Loucy (cell line): Measurements from ENCODE around the gene PLCD3.

Experiments
- H2AFZ ChIP-seq: fragments of 200-600 bp; sonication (generic); 2 replicates; pipeline ENCODE4 v1.6.0; 2016; ENCODE audit warnings: antibody characterized with exemption, mild to moderate bottlenecking, low read length, moderate library complexity
- H3F3A ChIP-seq: fragments of 200-600 bp; 2 replicates; pipeline ENCODE4 v1.6.0; 2016; ENCODE audit warnings: antibody characterized with exemption, low read depth, mild to moderate bottlenecking
- H3K27me3 ChIP-seq: fragments of 200-600 bp; sonication (generic); 2 replicates; pipeline ENCODE4 v1.6.1; 2014; ENCODE audit warnings: low read length, mild to moderate bottlenecking; ENCODE audit not compliant: insufficient read depth, poor library complexity, severe bottlenecking
- H3K36me3 ChIP-seq: fragments of 200-600 bp; sonication (generic); 2 replicates; pipeline ENCODE4 v1.6.1; 2016; ENCODE audit warnings: low read length; ENCODE audit not compliant: insufficient read depth
- H3K4me1 ChIP-seq: fragments of 200-600 bp; sonication (generic); 2 replicates; pipeline ENCODE4 v1.5.1; 2014; ENCODE audit warnings: low read length, mild to moderate bottlenecking; ENCODE audit not compliant: insufficient read depth, poor library complexity, severe bottlenecking
- H3K4me2 ChIP-seq: fragments of 200-600 bp; sonication (generic); 2 replicates; pipeline ENCODE4 v1.6.0; 2014; ENCODE audit warnings: antibody characterized with exemption, low read length, low read depth, mild to moderate bottlenecking; ENCODE audit not compliant: poor library complexity, severe bottlenecking
- H3K4me3 ChIP-seq: fragments of 200-600 bp; sonication (generic); 2 replicates; pipeline ENCODE4 v1.5.1; 2014; ENCODE audit warnings: low read length, mild to moderate bottlenecking, mixed read lengths; ENCODE audit not compliant: poor library complexity, severe bottlenecking
- H3K79me2 ChIP-seq: fragments of 200-600 bp; sonication (generic); 2 replicates; pipeline ENCODE4 v1.6.1; 2014; ENCODE audit warnings: low read length; ENCODE audit not compliant: insufficient read depth
- H3K9ac ChIP-seq: fragments of 200-600 bp; sonication (generic); 2 replicates; pipeline ENCODE4 v1.6.0; 2014; ENCODE audit warnings: mild to moderate bottlenecking, low read depth, low read length, moderate library complexity; ENCODE audit not compliant: poor library complexity, severe bottlenecking
- H3K9me2 ChIP-seq: fragments of 200-600 bp; sonication (generic); replicated peaks from 2 replicates; pipeline ENCODE4 v1.6.1; 2016; ENCODE audit warnings: low read depth, low read length, mixed read lengths
- H3K9me3 ChIP-seq: fragments of 200-600 bp; sonication (generic); 2 replicates; pipeline ENCODE4 v1.6.1; 2014; ENCODE audit warnings: mild to moderate bottlenecking, antibody characterized with exemption, low read length, low read depth; ENCODE audit not compliant: insufficient read depth
- H4K20me1 ChIP-seq: fragments of 200-600 bp; sonication (generic); 2 replicates; pipeline ENCODE4 v1.6.0; 2014; ENCODE audit warnings: antibody characterized with exemption, low read length, mild to moderate bottlenecking; ENCODE audit not compliant: insufficient read depth, poor library complexity, severe bottlenecking
- EZH2phosphoT487 ChIP-seq: fragments of 200-600 bp; IDR thresholded peaks from 2 replicates; pipeline ENCODE4 v1.6.1; 2018; ENCODE audit warnings: antibody characterized with exemption, mild to moderate bottlenecking, moderate library complexity, borderline replicate concordance
- TF ChIP-seq, protein P1 (sequence below): fragments of 200-600 bp; sonication (generic); conservative IDR thresholded peaks from 2 replicates; pipeline ENCODE4 v1.5.1; 2014; ENCODE audit warnings: mild to moderate bottlenecking, antibody characterized with exemption, low read length

Gene PLCD3

DNA sequence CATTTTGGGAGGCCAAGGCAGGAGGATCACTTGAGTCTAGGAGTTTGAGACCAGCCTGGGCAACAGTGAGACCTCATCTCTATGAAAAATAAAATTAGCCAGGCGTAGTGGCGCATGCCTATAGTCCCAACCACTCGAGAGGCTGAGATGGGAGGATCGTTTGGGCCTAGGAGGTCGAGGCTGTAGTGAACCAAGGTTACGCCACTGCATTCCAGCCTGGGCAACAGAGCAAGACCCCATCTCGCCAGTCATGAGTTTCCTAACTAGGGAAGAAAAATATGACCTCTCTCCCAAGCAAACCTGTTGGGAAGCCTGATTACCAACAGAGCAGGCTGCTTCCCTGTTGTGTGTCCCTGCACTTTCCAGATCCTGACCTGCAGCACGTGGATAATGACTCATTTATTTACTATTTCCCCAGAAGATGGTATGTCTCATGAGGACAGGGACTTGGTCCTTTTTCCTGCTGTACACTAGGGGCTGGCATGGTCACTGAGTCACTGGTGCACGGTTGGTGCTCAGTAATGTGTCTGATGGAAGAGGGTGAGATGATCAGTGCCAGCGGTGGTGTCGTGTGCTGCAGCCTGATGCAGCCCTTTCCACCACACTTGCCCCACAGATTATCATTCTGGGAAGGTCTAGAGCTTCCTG is 40.4 kb downstream of the PLCD3 start:
- H2AFZ ChIP-seq, result no peak overlapping the region
- no peak overlapping the region for H3K9ac ChIP-seq
- H3K4me2 ChIP-seq, result no peak overlapping the region
- no peak overlapping the region for H3K4me3 ChIP-seq
- TF ChIP-seq, protein P1, sequence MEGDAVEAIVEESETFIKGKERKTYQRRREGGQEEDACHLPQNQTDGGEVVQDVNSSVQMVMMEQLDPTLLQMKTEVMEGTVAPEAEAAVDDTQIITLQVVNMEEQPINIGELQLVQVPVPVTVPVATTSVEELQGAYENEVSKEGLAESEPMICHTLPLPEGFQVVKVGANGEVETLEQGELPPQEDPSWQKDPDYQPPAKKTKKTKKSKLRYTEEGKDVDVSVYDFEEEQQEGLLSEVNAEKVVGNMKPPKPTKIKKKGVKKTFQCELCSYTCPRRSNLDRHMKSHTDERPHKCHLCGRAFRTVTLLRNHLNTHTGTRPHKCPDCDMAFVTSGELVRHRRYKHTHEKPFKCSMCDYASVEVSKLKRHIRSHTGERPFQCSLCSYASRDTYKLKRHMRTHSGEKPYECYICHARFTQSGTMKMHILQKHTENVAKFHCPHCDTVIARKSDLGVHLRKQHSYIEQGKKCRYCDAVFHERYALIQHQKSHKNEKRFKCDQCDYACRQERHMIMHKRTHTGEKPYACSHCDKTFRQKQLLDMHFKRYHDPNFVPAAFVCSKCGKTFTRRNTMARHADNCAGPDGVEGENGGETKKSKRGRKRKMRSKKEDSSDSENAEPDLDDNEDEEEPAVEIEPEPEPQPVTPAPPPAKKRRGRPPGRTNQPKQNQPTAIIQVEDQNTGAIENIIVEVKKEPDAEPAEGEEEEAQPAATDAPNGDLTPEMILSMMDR, result no peak
- no peak for TF ChIP-seq EZH2phosphoT487
- H3K9me3 ChIP-seq, result no peaks in the 10 kb centered on the region
- H3K36me3 ChIP-seq, result peaks cover 80% of the 10 kb centered on the region; the same call in 1 of the 2 replicates
- no peaks in the 10 kb centered on the region for H3K27me3 ChIP-seq
- H3K9me2 ChIP-seq, result no peaks in the 10 kb centered on the region
- H3K4me1 ChIP-seq, result no peaks in the 10 kb centered on the region
- no peaks in the 10 kb centered on the region for H3K79me2 ChIP-seq
- H3F3A ChIP-seq, result no peaks in the 10 kb centered on the region
- H4K20me1 ChIP-seq, result no peaks in the 10 kb centered on the region

- no peak overlapping the region for H2AFZ ChIP-seq
- no peak for TF ChIP-seq EZH2phosphoT487
- TF ChIP-seq, protein P1, result no peak
- H3K79me2 ChIP-seq, result no peaks in the 10 kb centered on the region
- H3K9me3 ChIP-seq, result no peaks in the 10 kb centered on the region
- no peak overlapping the region for H3K9ac ChIP-seq
- H3K27me3 ChIP-seq, result no peaks in the 10 kb centered on the region
- H3K4me2 ChIP-seq, result no peak overlapping the region
- H4K20me1 ChIP-seq, result no peaks in the 10 kb centered on the region
- no peaks in the 10 kb centered on the region for H3F3A ChIP-seq
- no peaks in the 10 kb centered on the region for H3K4me1 ChIP-seq
- no peaks in the 10 kb centered on the region for H3K9me2 ChIP-seq
- no peak overlapping the region for H3K4me3 ChIP-seq
- peaks cover 76% of the 10 kb centered on the region; the same call in 1 of the 2 replicates for H3K36me3 ChIP-seq
These were observed 41.6 kb downstream of the PLCD3 start for GRCh38 chr17:45090711-45091110.

- Histone ChIP-seq H3K27me3 (no peaks in the 10 kb centered on the region), H3K9me3 (no peaks in the 10 kb centered on the region), H3K4me1 (no peaks in the 10 kb centered on the region), H3F3A (no peaks in the 10 kb centered on the region), H3K4me3 (no peak overlapping the region), H2AFZ (no peak overlapping the region), H3K36me3 (peaks cover 84% of the 10 kb centered on the region; the same call in 1 of the 2 replicates), H4K20me1 (no peaks in the 10 kb centered on the region), H3K79me2 (no peaks in the 10 kb centered on the region), H3K9ac (no peak overlapping the region), H3K9me2 (no peaks in the 10 kb centered on the region), H3K4me2 (no peak overlapping the region)
- TF ChIP-seq, protein P1, result no peak
- no peak for TF ChIP-seq EZH2phosphoT487
These were observed 43.6 kb downstream of the PLCD3 start for GRCh38 chr17:45088741-45089140.
